K562 (cell line): Measurements from ENCODE around the gene SELENOO. TPM values are rescaled to one million over a fixed set of nuclear protein-coding genes. Genes with fewer than 3 reads are reported as not detected.

Experiments
- CC2D1A ChIP-seq: fragments of 450-650 bp; IDR thresholded peaks from 2 replicates; pipeline ENCODE4 v1.6.1; 2017; ENCODE audit warnings: mild to moderate bottlenecking
- EWSR1 ChIP-seq: fragments of 450-650 bp; IDR thresholded peaks from 2 replicates; pipeline ENCODE4 v1.6.1; 2018; ENCODE audit warnings: borderline replicate concordance, mild to moderate bottlenecking, low read depth, moderate library complexity; ENCODE audit not compliant: partially characterized antibody
- HMG20B ChIP-seq: fragments of 250-450 bp; sonication (Bioruptor Pico); IDR thresholded peaks from 2 replicates; pipeline ENCODE4 v1.5.0; 2021; ENCODE audit warnings: mild to moderate bottlenecking
- KDM5B ChIP-seq: fragments of 200-600 bp; sonication (generic); IDR thresholded peaks from 2 replicates; pipeline ENCODE4 v1.6.1; 2012; ENCODE audit warnings: low read depth, mild to moderate bottlenecking, moderate library complexity, low read length, control low read depth, inconsistent platforms; ENCODE audit not compliant: insufficient replicate concordance
- L3MBTL2 ChIP-seq: fragments of 450-650 bp; IDR thresholded peaks from 2 replicates; pipeline ENCODE4 v1.6.1; 2016; ENCODE audit warnings: mild to moderate bottlenecking, moderate library complexity
- MEF2D ChIP-seq: conservative IDR thresholded peaks from 2 replicates; pipeline ENCODE4 v1.6.1; 2016; ENCODE audit warnings: low read depth, missing genetic modification characterization, missing compliant biosample characterization
- NCOA1 ChIP-seq: fragments of 450-650 bp; IDR thresholded peaks from 2 replicates; pipeline ENCODE4 v1.6.1; 2016; ENCODE audit warnings: low read depth
- NELFE ChIP-seq: IDR thresholded peaks from 2 replicates; pipeline ENCODE4 v1.6.1; 2011; ENCODE audit warnings: mild to moderate bottlenecking; ENCODE audit not compliant: insufficient read depth, insufficient read length
- NFXL1 ChIP-seq: fragments of 450-650 bp; formaldehyde crosslinking; IDR thresholded peaks from 2 replicates; pipeline ENCODE4 v1.4.0; 2021; ENCODE audit warnings: mild to moderate bottlenecking
- NRF1 ChIP-seq, 2 experiments: fragments of 450-650 bp; IDR thresholded peaks in 1 of 2; conservative IDR thresholded peaks in 1 of 2; 2 replicates each; pipeline ENCODE4 v1.6.1; 2014; ENCODE audit warnings: mild to moderate bottlenecking in 2 of 2
- PTTG1 ChIP-seq: fragments of 450-650 bp; IDR thresholded peaks from 2 replicates; pipeline ENCODE4 v1.6.1; 2016; ENCODE audit warnings: low read depth, mild to moderate bottlenecking, missing genetic modification characterization, missing compliant biosample characterization
- RBM22 ChIP-seq: fragments of 200-400 bp; formaldehyde crosslinking; IDR thresholded peaks from 2 replicates; pipeline ENCODE4 v1.6.1; 2018; ENCODE audit warnings: low read length, low read depth; ENCODE audit not compliant: poor library complexity, severe bottlenecking
- SMARCC2 ChIP-seq: fragments of 450-650 bp; IDR thresholded peaks from 2 replicates; pipeline ENCODE4 v1.6.1; 2017; ENCODE audit warnings: antibody characterized with exemption, moderate library complexity, mild to moderate bottlenecking, low read depth
- SREBF2 ChIP-seq: sonication (generic); formaldehyde crosslinking; IDR thresholded peaks from 2 replicates; pipeline ENCODE4 v1.4.0; 2020; ENCODE audit warnings: mild to moderate bottlenecking, missing genetic modification reagents
- SRF ChIP-seq, 2 experiments: fragments of 250-450, 450-650 bp in 1 of 2; sonication (Bioruptor Pico) in 1 of 2; sonication (generic) in 1 of 2; formaldehyde crosslinking; IDR thresholded peaks; 2 replicates each; pipeline versions ENCODE4 v1.5.0 to v1.5.1; 2020 to 2022; ENCODE audit warnings: mild to moderate bottlenecking in 1 of 2, missing genetic modification reagents in 1 of 2
- STAG1 ChIP-seq: sonication (generic); formaldehyde crosslinking; IDR thresholded peaks from 2 replicates; pipeline ENCODE4 v1.5.0; 2020; ENCODE audit warnings: missing genetic modification reagents, borderline replicate concordance
- ZBTB33 ChIP-seq: sonication (generic); formaldehyde crosslinking; IDR thresholded peaks from 2 replicates; pipeline ENCODE4 v1.8.1; 2023; ENCODE audit warnings: mild to moderate bottlenecking, missing genetic modification reagents
- ZC3H8 ChIP-seq: fragments of 450-650 bp; IDR thresholded peaks from 2 replicates; pipeline ENCODE4 v1.6.1; 2017
- ZFP30 ChIP-seq: fragments of 250-450 bp; sonication (Bioruptor Pico); IDR thresholded peaks from 2 replicates; pipeline ENCODE4 v1.8.0; 2022; ENCODE audit warnings: moderate library complexity, mild to moderate bottlenecking, inconsistent platforms, borderline replicate concordance
- ZNF197 ChIP-seq: fragments of 200-800 bp; sonication (Bioruptor generic); IDR thresholded peaks from 2 replicates; pipeline ENCODE4 v1.6.1; 2016; ENCODE audit warnings: low read depth, missing genetic modification characterization, missing compliant biosample characterization
- ZNF24 ChIP-seq: fragments of 450-650 bp; IDR thresholded peaks from 2 replicates; pipeline ENCODE4 v1.6.1; 2016
- ZNF354B ChIP-seq: fragments of 250-450 bp; sonication (Bioruptor Pico); IDR thresholded peaks from 2 replicates; pipeline ENCODE4 v1.4.0; 2020
- ZNF511 ChIP-seq: sonication (generic); formaldehyde crosslinking; IDR thresholded peaks from 2 replicates; pipeline ENCODE4 v1.8.0; 2022; ENCODE audit warnings: mild to moderate bottlenecking, missing genetic modification reagents
- ZSCAN29 ChIP-seq: fragments of 450-650 bp; IDR thresholded peaks from 2 replicates; pipeline ENCODE4 v1.6.1; 2017
- polyA plus RNA-seq, 8 experiments: library from polyadenylated mRNA; depleted of rRNA in 4 of 8; stranded (reverse) in 5 of 8; unstranded in 3 of 8; fragments of >200 nt; fragmentation: Nextera tagmentation in 2 of 8; fragmentation: Illumina TruSeq in 1 of 8; extraction: Ambion mirVana in 2 of 8; extraction: Trizol in 1 of 8; gene quantifications; 2 replicates each; pipeline versions ENCODE4 v1.2.1 to v1.2.3, GENCODE V29; 2011 to 2014; ENCODE audit warnings: inconsistent platforms in 1 of 8, missing spikeins in 1 of 8
- total RNA-seq, 7 experiments: library from RNA; depleted of rRNA in 6 of 7; stranded (reverse); fragments of >200 nt in 6 of 7; fragmentation: Illumina TruSeq in 2 of 7; extraction: Trizol in 2 of 7; gene quantifications; 2 replicates each; pipeline versions ENCODE4 v1.2.1 to v1.2.3, GENCODE V29; 2011 to 2021; ENCODE audit warnings: low replicate concordance in 1 of 7
- TF ChIP-seq, protein P1 (sequence below): fragments of 250-450 bp; sonication (Bioruptor Pico); IDR thresholded peaks from 2 replicates; pipeline ENCODE4 v1.5.0; 2020; ENCODE audit warnings: mild to moderate bottlenecking
- TF ChIP-seq, protein P2 (sequence below): fragments of 250-450 bp; sonication (Bioruptor Pico); IDR thresholded peaks from 2 replicates; pipeline ENCODE4 v1.6.1; 2021; ENCODE audit warnings: mild to moderate bottlenecking

SELENOO gene
- total and polyA plus RNA-seq, 9 of the 15 experiments (the other 6 are each of a cell fraction or from before 2014, with no cell fraction given): 0.37 to 24.9 (median 8.3) TPM

- TF ChIP-seq L3MBTL2 (peak; percentile 42; the same call in 1 of the 2 replicates), SMARCC2 (no peak), ZNF354B (CRISPR knock-in tag) (no peak), MEF2D (no peak), NCOA1 (no peak), ZFP30 (CRISPR knock-in tag) (no peak), STAG1 (no peak), ZC3H8 (no peak), SREBF2 (CRISPR knock-in tag) (no peak), NRF1 (conservative IDR thresholded peaks at IDR 0.05 in 1 of 2, IDR thresholded peaks at IDR 0.05 in 1 of 2) (peak; percentile 68 to 75; a peak in 3 of 4 replicates), ZSCAN29 (0 out of 2 replicates have a peak, but pooled peaks have one; percentile 37), EWSR1 (no peak), NFXL1 (CRISPR knock-in tag) (no peak), CC2D1A (no peak), ZNF24 (no peak), NELFE (no peak), ZNF511 (CRISPR knock-in tag) (peak; percentile 41; the same call in 1 of the 2 replicates), SRF (CRISPR knock-in tag; IDR thresholded peaks at IDR 0.05) (no peak), ZBTB33 (CRISPR knock-in tag) (no peak), KDM5B (no peak), PTTG1 (no peak), RBM22 (no peak), HMG20B (CRISPR knock-in tag) (no peak), ZNF197 (no peak)
- TF ChIP-seq, protein P1, sequence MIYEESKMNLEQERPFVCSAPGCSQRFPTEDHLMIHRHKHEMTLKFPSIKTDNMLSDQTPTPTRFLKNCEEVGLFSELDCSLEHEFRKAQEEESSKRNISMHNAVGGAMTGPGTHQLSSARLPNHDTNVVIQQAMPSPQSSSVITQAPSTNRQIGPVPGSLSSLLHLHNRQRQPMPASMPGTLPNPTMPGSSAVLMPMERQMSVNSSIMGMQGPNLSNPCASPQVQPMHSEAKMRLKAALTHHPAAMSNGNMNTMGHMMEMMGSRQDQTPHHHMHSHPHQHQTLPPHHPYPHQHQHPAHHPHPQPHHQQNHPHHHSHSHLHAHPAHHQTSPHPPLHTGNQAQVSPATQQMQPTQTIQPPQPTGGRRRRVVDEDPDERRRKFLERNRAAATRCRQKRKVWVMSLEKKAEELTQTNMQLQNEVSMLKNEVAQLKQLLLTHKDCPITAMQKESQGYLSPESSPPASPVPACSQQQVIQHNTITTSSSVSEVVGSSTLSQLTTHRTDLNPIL (CRISPR knock-in tag): no peak
- TF ChIP-seq, protein P2, sequence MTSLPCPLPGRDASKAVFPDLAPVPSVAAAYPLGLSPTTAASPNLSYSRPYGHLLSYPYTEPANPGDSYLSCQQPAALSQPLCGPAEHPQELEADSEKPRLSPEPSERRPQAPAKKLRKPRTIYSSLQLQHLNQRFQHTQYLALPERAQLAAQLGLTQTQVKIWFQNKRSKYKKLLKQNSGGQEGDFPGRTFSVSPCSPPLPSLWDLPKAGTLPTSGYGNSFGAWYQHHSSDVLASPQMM (CRISPR knock-in tag): no peak
Observed at GRCh38 chr22:50250555-50251476, 50.0 kb downstream of the SELENOO start, which contains the start of gene HDAC10 (continued).
